GM23338 (cell line): Measurements from ENCODE around the gene RNF11. TPM values are rescaled to one million over a fixed set of nuclear protein-coding genes. Genes with fewer than 3 reads are reported as not detected.
A peak's percentile ranks its signal among the peaks of the same experiment; 100 is the strongest.

Experiments used
- ATAC-seq: fragments of 200-7000 bp; cut with Tn5 transposase; 3 replicates; pipeline ENCODE4 v1.9.1; 2020
- DNase-seq: peaks from one replicate; pipeline ENCODE4 v3.0.0-alpha.2; 2015; ENCODE audit warnings: low spot score
- H2AFZ ChIP-seq: fragments of 200-600 bp; sonication (generic); 2 replicates; pipeline ENCODE4 v1.8.0; 2016; ENCODE audit warnings: antibody characterized with exemption, mild to moderate bottlenecking, moderate library complexity
- H3F3A ChIP-seq: fragments of 200-600 bp; sonication (generic); replicated peaks from 2 replicates; pipeline ENCODE4 v1.8.0; 2017; ENCODE audit warnings: antibody characterized with exemption, mixed run types, low read depth
- H3K27ac ChIP-seq: fragments of 200-600 bp; sonication (generic); 2 replicates; pipeline ENCODE4 v1.6.1; 2016; ENCODE audit warnings: low read depth
- H3K27me3 ChIP-seq: fragments of 200-600 bp; sonication (generic); 2 replicates; pipeline ENCODE4 v1.8.0; 2016; ENCODE audit warnings: mild to moderate bottlenecking, mixed run types, moderate library complexity; ENCODE audit not compliant: insufficient read depth
- H3K36me3 ChIP-seq: fragments of 200-600 bp; sonication (generic); 2 replicates; pipeline ENCODE4 v1.8.0; 2016; ENCODE audit warnings: mild to moderate bottlenecking; ENCODE audit not compliant: insufficient read depth
- H3K4me1 ChIP-seq: fragments of 200-600 bp; sonication (generic); 2 replicates; pipeline ENCODE4 v1.8.0; 2016; ENCODE audit warnings: mild to moderate bottlenecking, moderate library complexity; ENCODE audit not compliant: insufficient read depth
- H3K4me2 ChIP-seq: fragments of 200-600 bp; sonication (generic); 2 replicates; pipeline ENCODE4 v1.7.1; 2017; ENCODE audit warnings: mixed run types
- H3K4me3 ChIP-seq: fragments of 200-600 bp; sonication (generic); 2 replicates; pipeline ENCODE4 v1.6.1; 2016; ENCODE audit warnings: mixed run types
- H3K79me2 ChIP-seq: fragments of 200-600 bp; sonication (generic); replicated peaks from 2 replicates; pipeline ENCODE4 v1.8.0; 2017; ENCODE audit warnings: mild to moderate bottlenecking; ENCODE audit not compliant: insufficient read depth
- H3K9me2 ChIP-seq: fragments of 200-600 bp; sonication (generic); 2 replicates; pipeline ENCODE4 v1.8.0; 2017; ENCODE audit not compliant: insufficient read depth
- H4K20me1 ChIP-seq: fragments of 200-600 bp; sonication (generic); replicated peaks from 2 replicates; pipeline ENCODE4 v1.8.0; 2017; ENCODE audit warnings: mild to moderate bottlenecking; ENCODE audit not compliant: insufficient read depth
- H3K27ac Mint-ChIP-seq: 2 replicates; pipeline ENCODE4 v1.8.0; 2020; ENCODE audit warnings: inconsistent platforms, mild to moderate bottlenecking, moderate library complexity, mixed read lengths
- H3K27me3 Mint-ChIP-seq: 3 replicates; pipeline ENCODE4 v1.8.0; 2022; ENCODE audit warnings: low read depth, mild to moderate bottlenecking, moderate library complexity, mixed read lengths, inconsistent platforms; ENCODE audit not compliant: insufficient read depth, poor library complexity
- H3K36me3 Mint-ChIP-seq: 3 replicates; pipeline ENCODE4 v1.8.0; 2021; ENCODE audit warnings: low read depth, mild to moderate bottlenecking, inconsistent platforms, moderate library complexity, mixed read lengths
- H3K4me1 Mint-ChIP-seq: 3 replicates; pipeline ENCODE4 v1.8.0; 2020; ENCODE audit warnings: mild to moderate bottlenecking, inconsistent platforms, mixed read lengths
- H3K4me3 Mint-ChIP-seq: 3 replicates; pipeline ENCODE4 v1.8.0; 2021; ENCODE audit warnings: moderate library complexity, mild to moderate bottlenecking, inconsistent platforms, mixed read lengths
- H3K9me3 Mint-ChIP-seq: 3 replicates; pipeline ENCODE4 v1.8.0; 2020; ENCODE audit warnings: moderate library complexity, mild to moderate bottlenecking, inconsistent platforms, mixed read lengths
- EZH2 ChIP-seq: fragments of 200-600 bp; sonication (generic); IDR thresholded peaks from one replicate; pipeline ENCODE4 v1.8.0; 2017; ENCODE audit warnings: antibody characterized with exemption, mild to moderate bottlenecking, low read depth; ENCODE audit not compliant: unreplicated experiment
- JUNB ChIP-seq: IDR thresholded peaks from one replicate; pipeline ENCODE4 v1.6.1; 2016; ENCODE audit warnings: antibody characterized with exemption; ENCODE audit not compliant: unreplicated experiment
- STAT1 ChIP-seq: IDR thresholded peaks from one replicate; pipeline ENCODE4 v1.6.1; 2016; ENCODE audit warnings: antibody characterized with exemption; ENCODE audit not compliant: unreplicated experiment
- ZNF114 ChIP-seq: fragments of 250-450 bp; sonication (Bioruptor Pico); IDR thresholded peaks from 2 replicates; pipeline ENCODE4 v1.5.0; 2020; ENCODE audit warnings: mild to moderate bottlenecking, moderate library complexity
- ZNF331 ChIP-seq: fragments of 250-450 bp; sonication (Bioruptor Pico); IDR thresholded peaks from 2 replicates; pipeline ENCODE4 v1.5.0; 2020; ENCODE audit warnings: low read depth, mild to moderate bottlenecking, moderate library complexity
- polyA plus RNA-seq: library from polyadenylated mRNA; unstranded; fragments of >200 nt; fragmentation: Nextera tagmentation; extraction: Ambion mirVana; gene quantifications from 2 replicates; pipeline ENCODE4 v1.2.1, GENCODE V29; 2016
- total RNA-seq: library from RNA; depleted of rRNA; stranded (reverse); fragments of >200 nt; shearing (Covaris generic); gene quantifications from 2 replicates; pipeline ENCODE4 v1.2.3, GENCODE V29; 2014
- TF ChIP-seq, protein P1 (sequence below): fragments of 250-450 bp; sonication (Bioruptor Pico); IDR thresholded peaks from 2 replicates; pipeline ENCODE4 v1.5.0; 2020; ENCODE audit warnings: mild to moderate bottlenecking, moderate library complexity
- TF ChIP-seq, protein P2 (sequence below): IDR thresholded peaks from 2 replicates; pipeline ENCODE4 v1.6.1; 2016; ENCODE audit warnings: antibody characterized with exemption

RNF11 gene
- total and polyA plus RNA-seq, 2 experiments from 2014 or later, result 22.3 to 43.0 TPM

DNA sequence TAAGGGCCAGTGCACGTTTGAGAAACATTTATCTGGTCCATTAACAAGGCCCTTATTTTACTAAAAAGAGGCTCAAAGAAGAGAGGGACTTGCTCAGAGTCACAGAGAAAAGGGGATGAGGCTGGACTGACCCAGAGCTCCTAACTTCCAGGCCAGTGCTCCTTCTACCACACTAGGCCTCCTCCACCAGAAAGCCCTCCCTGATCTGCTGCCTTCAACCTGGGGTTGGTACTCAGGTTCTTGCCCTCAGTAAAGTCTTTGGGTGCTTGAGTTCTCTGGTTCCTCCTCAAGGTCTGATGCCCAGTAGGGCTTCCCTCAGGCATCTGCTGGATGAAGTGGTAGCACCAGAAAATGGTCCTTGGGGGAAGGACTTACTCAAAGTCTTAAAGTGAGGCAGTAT is 68.3 kb downstream of the RNF11 start (continued):
- TF ChIP-seq, protein P1, sequence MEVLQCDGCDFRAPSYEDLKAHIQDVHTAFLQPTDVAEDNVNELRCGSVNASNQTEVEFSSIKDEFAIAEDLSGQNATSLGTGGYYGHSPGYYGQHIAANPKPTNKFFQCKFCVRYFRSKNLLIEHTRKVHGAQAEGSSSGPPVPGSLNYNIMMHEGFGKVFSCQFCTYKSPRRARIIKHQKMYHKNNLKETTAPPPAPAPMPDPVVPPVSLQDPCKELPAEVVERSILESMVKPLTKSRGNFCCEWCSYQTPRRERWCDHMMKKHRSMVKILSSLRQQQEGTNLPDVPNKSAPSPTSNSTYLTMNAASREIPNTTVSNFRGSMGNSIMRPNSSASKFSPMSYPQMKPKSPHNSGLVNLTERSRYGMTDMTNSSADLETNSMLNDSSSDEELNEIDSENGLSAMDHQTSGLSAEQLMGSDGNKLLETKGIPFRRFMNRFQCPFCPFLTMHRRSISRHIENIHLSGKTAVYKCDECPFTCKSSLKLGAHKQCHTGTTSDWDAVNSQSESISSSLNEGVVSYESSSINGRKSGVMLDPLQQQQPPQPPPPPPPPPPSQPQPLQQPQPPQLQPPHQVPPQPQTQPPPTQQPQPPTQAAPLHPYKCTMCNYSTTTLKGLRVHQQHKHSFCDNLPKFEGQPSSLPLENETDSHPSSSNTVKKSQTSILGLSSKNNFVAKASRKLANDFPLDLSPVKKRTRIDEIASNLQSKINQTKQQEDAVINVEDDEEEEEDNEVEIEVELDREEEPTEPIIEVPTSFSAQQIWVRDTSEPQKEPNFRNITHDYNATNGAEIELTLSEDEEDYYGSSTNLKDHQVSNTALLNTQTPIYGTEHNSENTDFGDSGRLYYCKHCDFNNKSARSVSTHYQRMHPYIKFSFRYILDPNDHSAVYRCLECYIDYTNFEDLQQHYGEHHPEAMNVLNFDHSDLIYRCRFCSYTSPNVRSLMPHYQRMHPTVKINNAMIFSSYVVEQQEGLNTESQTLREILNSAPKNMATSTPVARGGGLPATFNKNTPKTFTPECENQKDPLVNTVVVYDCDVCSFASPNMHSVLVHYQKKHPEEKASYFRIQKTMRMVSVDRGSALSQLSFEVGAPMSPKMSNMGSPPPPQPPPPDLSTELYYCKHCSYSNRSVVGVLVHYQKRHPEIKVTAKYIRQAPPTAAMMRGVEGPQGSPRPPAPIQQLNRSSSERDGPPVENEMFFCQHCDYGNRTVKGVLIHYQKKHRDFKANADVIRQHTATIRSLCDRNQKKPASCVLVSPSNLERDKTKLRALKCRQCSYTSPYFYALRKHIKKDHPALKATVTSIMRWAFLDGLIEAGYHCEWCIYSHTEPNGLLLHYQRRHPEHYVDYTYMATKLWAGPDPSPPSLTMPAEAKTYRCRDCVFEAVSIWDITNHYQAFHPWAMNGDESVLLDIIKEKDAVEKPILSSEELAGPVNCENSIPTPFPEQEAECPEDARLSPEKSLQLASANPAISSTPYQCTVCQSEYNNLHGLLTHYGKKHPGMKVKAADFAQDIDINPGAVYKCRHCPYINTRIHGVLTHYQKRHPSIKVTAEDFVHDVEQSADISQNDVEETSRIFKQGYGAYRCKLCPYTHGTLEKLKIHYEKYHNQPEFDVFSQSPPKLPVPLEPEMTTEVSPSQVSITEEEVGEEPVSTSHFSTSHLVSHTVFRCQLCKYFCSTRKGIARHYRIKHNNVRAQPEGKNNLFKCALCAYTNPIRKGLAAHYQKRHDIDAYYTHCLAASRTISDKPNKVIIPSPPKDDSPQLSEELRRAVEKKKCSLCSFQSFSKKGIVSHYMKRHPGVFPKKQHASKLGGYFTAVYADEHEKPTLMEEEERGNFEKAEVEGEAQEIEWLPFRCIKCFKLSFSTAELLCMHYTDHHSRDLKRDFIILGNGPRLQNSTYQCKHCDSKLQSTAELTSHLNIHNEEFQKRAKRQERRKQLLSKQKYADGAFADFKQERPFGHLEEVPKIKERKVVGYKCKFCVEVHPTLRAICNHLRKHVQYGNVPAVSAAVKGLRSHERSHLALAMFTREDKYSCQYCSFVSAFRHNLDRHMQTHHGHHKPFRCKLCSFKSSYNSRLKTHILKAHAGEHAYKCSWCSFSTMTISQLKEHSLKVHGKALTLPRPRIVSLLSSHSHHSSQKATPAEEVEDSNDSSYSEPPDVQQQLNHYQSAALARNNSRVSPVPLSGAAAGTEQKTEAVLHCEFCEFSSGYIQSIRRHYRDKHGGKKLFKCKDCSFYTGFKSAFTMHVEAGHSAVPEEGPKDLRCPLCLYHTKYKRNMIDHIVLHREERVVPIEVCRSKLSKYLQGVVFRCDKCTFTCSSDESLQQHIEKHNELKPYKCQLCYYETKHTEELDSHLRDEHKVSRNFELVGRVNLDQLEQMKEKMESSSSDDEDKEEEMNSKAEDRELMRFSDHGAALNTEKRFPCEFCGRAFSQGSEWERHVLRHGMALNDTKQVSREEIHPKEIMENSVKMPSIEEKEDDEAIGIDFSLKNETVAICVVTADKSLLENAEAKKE, result no peak
- no peak for TF ChIP-seq STAT1

DNA sequence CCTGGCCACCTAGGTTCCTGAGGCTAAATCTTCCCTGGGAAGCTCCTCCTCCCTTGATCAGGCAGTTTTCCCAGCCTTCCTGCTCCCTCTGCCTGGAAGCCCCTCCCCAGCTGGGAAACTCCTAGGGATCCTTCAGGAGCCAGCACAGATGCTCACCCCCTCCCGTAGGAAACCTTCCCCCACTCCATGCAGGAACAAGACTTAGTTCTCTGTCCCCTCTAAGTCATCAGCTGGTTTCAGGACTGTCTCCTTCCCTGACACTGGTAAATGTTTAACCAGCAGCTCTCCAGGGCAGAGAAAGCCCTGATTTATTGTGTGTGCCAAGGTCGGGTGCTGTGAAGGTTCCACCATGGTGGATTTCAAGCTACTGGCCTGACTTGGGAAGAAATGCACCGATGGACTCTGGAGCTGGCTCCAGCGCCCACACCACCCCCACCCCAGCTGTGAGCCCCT is 69.3 kb downstream of the RNF11 start:
- ATAC-seq (peak; percentile 48), DNase-seq (no peak)
- Histone ChIP-seq H3F3A (no peaks in the 10 kb centered on the region), H2AFZ (no peak overlapping the region), H3K9me2 (no peaks in the 10 kb centered on the region), H3K27me3 (no peaks in the 10 kb centered on the region), H3K4me3 (no peak overlapping the region), H3K79me2 (no peaks in the 10 kb centered on the region), H3K4me2 (no peak overlapping the region), H3K4me1 (no peaks in the 10 kb centered on the region), H3K27ac (no peak overlapping the region), H3K36me3 (no peaks in the 10 kb centered on the region), H4K20me1 (no peaks in the 10 kb centered on the region)
- Mint-ChIP-seq H3K27ac (0 out of 2 replicates have a peak overlapping the region, but pooled peaks have one; percentile 48), H3K36me3 (no peaks in the 10 kb centered on the region), H3K4me3 (no peak overlapping the region), H3K4me1 (no peaks in the 10 kb centered on the region), H3K9me3 (peaks cover 2% of the 10 kb centered on the region; the same call in 1 of the 3 replicates), H3K27me3 (peaks cover 6% of the 10 kb centered on the region)
- TF ChIP-seq STAT1, result no peak
- TF ChIP-seq ZNF114 (CRISPR knock-in tag), result no peak
- no peak for TF ChIP-seq EZH2
- TF ChIP-seq ZNF331 (CRISPR knock-in tag), result no peak
- TF ChIP-seq, protein P1, result no peak
- TF ChIP-seq JUNB, result no peak
- TF ChIP-seq, protein P2, sequence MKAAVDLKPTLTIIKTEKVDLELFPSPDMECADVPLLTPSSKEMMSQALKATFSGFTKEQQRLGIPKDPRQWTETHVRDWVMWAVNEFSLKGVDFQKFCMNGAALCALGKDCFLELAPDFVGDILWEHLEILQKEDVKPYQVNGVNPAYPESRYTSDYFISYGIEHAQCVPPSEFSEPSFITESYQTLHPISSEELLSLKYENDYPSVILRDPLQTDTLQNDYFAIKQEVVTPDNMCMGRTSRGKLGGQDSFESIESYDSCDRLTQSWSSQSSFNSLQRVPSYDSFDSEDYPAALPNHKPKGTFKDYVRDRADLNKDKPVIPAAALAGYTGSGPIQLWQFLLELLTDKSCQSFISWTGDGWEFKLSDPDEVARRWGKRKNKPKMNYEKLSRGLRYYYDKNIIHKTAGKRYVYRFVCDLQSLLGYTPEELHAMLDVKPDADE, result no peak
